SJCRH30 (cell line): ENCODE measurements around the gene YTHDF1. TPM values are rescaled to one million over a fixed set of nuclear protein-coding genes. Genes with fewer than 3 reads are reported as not detected.

Source experiments
- DNase-seq, 2 experiments: peaks; one replicate each; pipeline ENCODE4 v3.0.0-alpha.2; 2015 to 2020
- H3K27ac ChIP-seq: fragments of 250-450 bp; sonication (Bioruptor Pico); 2 replicates; pipeline ENCODE4 v1.5.1; 2020; ENCODE audit warnings: mild to moderate bottlenecking, moderate library complexity
- H3K27me3 ChIP-seq: fragments of 250-450 bp; sonication (Bioruptor Pico); 2 replicates; pipeline ENCODE4 v1.5.1; 2020; ENCODE audit warnings: mild to moderate bottlenecking, moderate library complexity
- H3K36me3 ChIP-seq: fragments of 250-450 bp; sonication (Bioruptor Pico); 2 replicates; pipeline ENCODE4 v1.5.1; 2020; ENCODE audit warnings: mild to moderate bottlenecking, moderate library complexity
- H3K4me1 ChIP-seq: fragments of 250-450 bp; sonication (Bioruptor Pico); 2 replicates; pipeline ENCODE4 v1.5.1; 2020; ENCODE audit warnings: mild to moderate bottlenecking, moderate library complexity
- H3K4me3 ChIP-seq: fragments of 250-450 bp; sonication (Bioruptor Pico); 2 replicates; pipeline ENCODE4 v1.5.1; 2020; ENCODE audit warnings: mild to moderate bottlenecking, moderate library complexity
- H3K9me3 ChIP-seq: fragments of 250-450 bp; sonication (Bioruptor Pico); replicated peaks from 2 replicates; pipeline ENCODE4 v1.5.1; 2020; ENCODE audit warnings: mild to moderate bottlenecking, moderate library complexity
- total RNA-seq: library from RNA; depleted of rRNA; stranded (reverse); fragments of >200 nt; shearing (Covaris generic); gene quantifications from 2 replicates; pipeline ENCODE4 v1.2.3, GENCODE V29; 2014

YTHDF1 gene
- total RNA-seq, 1 experiment from 2014 or later: 84.4 TPM

- Histone ChIP-seq H3K4me3 (no peak overlapping the region), H3K4me1 (peaks cover 10% of the 10 kb centered on the region), H3K27me3 (peaks cover 70% of the 10 kb centered on the region), H3K9me3 (no peaks in the 10 kb centered on the region), H3K36me3 (no peaks in the 10 kb centered on the region), H3K27ac (no peak overlapping the region)
- DNase-seq: no peak
Measured at GRCh38 chr20:63239431-63239830, 23.5 kb upstream of the YTHDF1 start.

- H3K27ac ChIP-seq: no peak overlapping the region
- peaks cover 75% of the 10 kb centered on the region for H3K27me3 ChIP-seq
- peaks cover 2% of the 10 kb centered on the region for H3K4me1 ChIP-seq
- no peaks in the 10 kb centered on the region for H3K36me3 ChIP-seq
- H3K4me3 ChIP-seq: no peak overlapping the region
- DNase-seq: no peak
- H3K9me3 ChIP-seq: no peaks in the 10 kb centered on the region
Measured at GRCh38 chr20:63238514-63239125, 22.7 kb upstream of the YTHDF1 start.

GRCh38 chr20:63238031-63238430 lies 22.1 kb upstream of the YTHDF1 start:
- no peak overlapping the region for H3K27ac ChIP-seq
- peaks cover 3% of the 10 kb centered on the region for H3K4me1 ChIP-seq
- H3K4me3 ChIP-seq: no peak overlapping the region
- peaks cover 78% of the 10 kb centered on the region for H3K27me3 ChIP-seq
- DNase-seq: no peak
- H3K36me3 ChIP-seq: no peaks in the 10 kb centered on the region
- H3K9me3 ChIP-seq: no peaks in the 10 kb centered on the region

- no peak for DNase-seq
- H3K4me1 ChIP-seq: peaks cover 17% of the 10 kb centered on the region
- no peaks in the 10 kb centered on the region for H3K36me3 ChIP-seq
- H3K27ac ChIP-seq: no peak overlapping the region
- no peak overlapping the region for H3K4me3 ChIP-seq
- no peaks in the 10 kb centered on the region for H3K9me3 ChIP-seq
- peaks cover 89% of the 10 kb centered on the region for H3K27me3 ChIP-seq
Measured at GRCh38 chr20:63236116-63236837, 20.3 kb upstream of the YTHDF1 start.

- H3K36me3 ChIP-seq: no peaks in the 10 kb centered on the region
- no peak within 1 kb of the TSS for H3K4me3 ChIP-seq
- H3K9me3 ChIP-seq: no peaks in the 10 kb centered on the region
- DNase-seq: no peak
- H3K27ac ChIP-seq: no peak within 1 kb of the TSS
- H3K4me1 ChIP-seq: peaks cover 17% of the 10 kb centered on the region
- peaks cover 90% of the 10 kb centered on the region for H3K27me3 ChIP-seq
Measured at GRCh38 chr20:63235399-63235983, 19.6 kb upstream of the YTHDF1 start, which contains the start of gene BIRC7. BIRC7 (plus strand) TSS chr20:63235905; CDS start chr20:63236097, 192 bp downstream.

- Histone ChIP-seq H3K4me3 (no peak overlapping the region), H3K27ac (no peak overlapping the region), H3K27me3 (peaks cover 90% of the 10 kb centered on the region)
Measured at GRCh38 chr20:63234693-63235398, 18.9 kb upstream of the YTHDF1 start.

GRCh38 chr20:63233924-63234323 lies 18.0 kb upstream of the YTHDF1 start:
- no peak for DNase-seq
- no peaks in the 10 kb centered on the region for H3K36me3 ChIP-seq
- H3K27ac ChIP-seq: no peak overlapping the region
- no peaks in the 10 kb centered on the region for H3K9me3 ChIP-seq
- H3K4me1 ChIP-seq: peaks cover 17% of the 10 kb centered on the region
- no peak overlapping the region for H3K4me3 ChIP-seq
- peaks cover 90% of the 10 kb centered on the region for H3K27me3 ChIP-seq

More at GRCh38 chr20:63234693-63235398, 18.9 kb upstream of the YTHDF1 start:
- H3K9me3 ChIP-seq: no peaks in the 10 kb centered on the region
- H3K36me3 ChIP-seq: no peaks in the 10 kb centered on the region
- peaks cover 17% of the 10 kb centered on the region for H3K4me1 ChIP-seq
- DNase-seq: no peak

GRCh38 chr20:63233061-63233344 lies 17.1 kb upstream of the YTHDF1 start:
- no peaks in the 10 kb centered on the region for H3K36me3 ChIP-seq
- H3K4me1 ChIP-seq: peaks cover 17% of the 10 kb centered on the region
- no peaks in the 10 kb centered on the region for H3K9me3 ChIP-seq
- no peak for DNase-seq
- peaks cover 84% of the 10 kb centered on the region for H3K27me3 ChIP-seq
- no peak overlapping the region for H3K4me3 ChIP-seq
- H3K27ac ChIP-seq: no peak overlapping the region

- H3K27ac ChIP-seq: no peak overlapping the region
- H3K4me1 ChIP-seq: peaks cover 17% of the 10 kb centered on the region
- H3K9me3 ChIP-seq: no peaks in the 10 kb centered on the region
- H3K27me3 ChIP-seq: peaks cover 81% of the 10 kb centered on the region
- no peak overlapping the region for H3K4me3 ChIP-seq
- no peaks in the 10 kb centered on the region for H3K36me3 ChIP-seq
- no peak for DNase-seq
Measured at GRCh38 chr20:63232235-63233060, 16.5 kb upstream of the YTHDF1 start.

GRCh38 chr20:63230800-63231268 lies 14.9 kb upstream of the YTHDF1 start:
- no peak overlapping the region for H3K27ac ChIP-seq
- peak; percentile 68 to 80 for DNase-seq

GRCh38 chr20:63228806-63229205 lies 12.9 kb upstream of the YTHDF1 start:
- Histone ChIP-seq H3K4me1 (peaks cover 41% of the 10 kb centered on the region), H3K4me3 (no peak overlapping the region), H3K27me3 (peaks cover 49% of the 10 kb centered on the region), H3K27ac (no peak overlapping the region), H3K36me3 (no peaks in the 10 kb centered on the region), H3K9me3 (no peaks in the 10 kb centered on the region)
- no peak for DNase-seq

More at GRCh38 chr20:63230800-63231268, 14.9 kb upstream of the YTHDF1 start:
- H3K4me3 ChIP-seq: no peak overlapping the region
- H3K27me3 ChIP-seq: peaks cover 64% of the 10 kb centered on the region
- no peaks in the 10 kb centered on the region for H3K36me3 ChIP-seq
- no peaks in the 10 kb centered on the region for H3K9me3 ChIP-seq
- peaks cover 20% of the 10 kb centered on the region for H3K4me1 ChIP-seq

GRCh38 chr20:63227260-63227659 lies 11.3 kb upstream of the YTHDF1 start:
- no peak for DNase-seq
- no peak overlapping the region for H3K4me3 ChIP-seq
- peaks cover 35% of the 10 kb centered on the region for H3K27me3 ChIP-seq
- no peaks in the 10 kb centered on the region for H3K9me3 ChIP-seq
- H3K36me3 ChIP-seq: no peaks in the 10 kb centered on the region
- peaks cover 34% of the 10 kb centered on the region for H3K4me1 ChIP-seq
- no peak overlapping the region for H3K27ac ChIP-seq

- no peaks in the 10 kb centered on the region for H3K9me3 ChIP-seq
- no peak overlapping the region for H3K27ac ChIP-seq
- DNase-seq: no peak
- no peak overlapping the region for H3K4me3 ChIP-seq
- peaks cover 31% of the 10 kb centered on the region for H3K27me3 ChIP-seq
- peaks cover 29% of the 10 kb centered on the region for H3K4me1 ChIP-seq
- H3K36me3 ChIP-seq: no peaks in the 10 kb centered on the region
Measured at GRCh38 chr20:63226042-63226943, 10.4 kb upstream of the YTHDF1 start.
